Measurements from ENCODE around the gene POLR2F.

POLR2F gene

GRCh38 chr22:37953437-37954179 is at the start of gene POLR2F, which contains the start of gene C22orf23:
TSS of gene POLR2F (plus strand) at chr22:37953699. CDS start at chr22:37953788, 89 bp downstream.
TSS of gene C22orf23 (minus strand) at chr22:37953601. CDS start at chr22:37953149, 452 bp downstream.
- peak; percentile 93 for DNase-seq

DNA sequence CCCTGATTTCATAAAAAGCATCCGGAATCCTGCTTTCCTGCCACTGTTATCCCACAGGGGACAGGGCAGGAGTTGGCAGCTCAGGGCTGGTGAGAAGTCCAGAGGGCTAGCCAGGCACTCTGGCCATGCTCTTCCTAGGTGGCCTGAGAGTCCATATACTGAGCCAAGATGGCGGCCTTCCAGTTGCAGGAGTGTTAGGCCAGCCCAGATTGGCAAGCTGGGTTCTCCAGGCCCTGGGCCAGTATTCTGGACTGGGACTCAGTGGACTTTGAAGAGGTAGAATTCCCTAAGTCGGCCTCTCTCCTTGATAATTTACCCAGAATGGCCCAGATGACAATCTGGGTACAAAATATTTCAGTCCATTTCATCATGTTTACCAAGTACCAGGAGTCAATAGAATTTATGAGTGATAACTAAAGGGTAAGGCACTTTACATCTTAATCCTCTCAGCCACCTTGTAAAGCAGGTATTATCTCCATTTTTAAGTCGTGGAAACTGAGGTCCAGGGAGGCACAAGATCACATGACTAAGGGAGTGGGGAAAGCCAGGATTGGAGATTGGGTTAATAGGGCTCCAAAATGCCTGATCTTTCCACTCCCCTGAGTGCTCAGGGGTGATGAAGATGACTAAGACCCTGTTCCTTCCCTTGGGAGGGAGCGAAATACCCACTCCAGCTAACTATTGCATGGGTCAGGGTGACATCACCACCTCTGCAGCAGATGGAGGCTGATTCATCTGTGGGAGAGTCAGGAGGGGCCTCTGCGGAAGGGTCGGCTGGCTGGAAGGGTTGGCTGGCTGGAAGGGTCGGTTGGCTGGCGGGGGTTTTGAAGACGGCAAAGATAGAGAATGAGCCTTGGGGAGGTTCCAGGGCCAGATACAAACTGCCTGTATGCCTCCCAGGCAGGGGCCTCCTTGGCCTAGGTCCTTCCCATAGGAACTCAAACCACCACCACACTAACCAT is 48.6 kb upstream of the POLR2F start:
- DNase-seq, result no peak

DNA sequence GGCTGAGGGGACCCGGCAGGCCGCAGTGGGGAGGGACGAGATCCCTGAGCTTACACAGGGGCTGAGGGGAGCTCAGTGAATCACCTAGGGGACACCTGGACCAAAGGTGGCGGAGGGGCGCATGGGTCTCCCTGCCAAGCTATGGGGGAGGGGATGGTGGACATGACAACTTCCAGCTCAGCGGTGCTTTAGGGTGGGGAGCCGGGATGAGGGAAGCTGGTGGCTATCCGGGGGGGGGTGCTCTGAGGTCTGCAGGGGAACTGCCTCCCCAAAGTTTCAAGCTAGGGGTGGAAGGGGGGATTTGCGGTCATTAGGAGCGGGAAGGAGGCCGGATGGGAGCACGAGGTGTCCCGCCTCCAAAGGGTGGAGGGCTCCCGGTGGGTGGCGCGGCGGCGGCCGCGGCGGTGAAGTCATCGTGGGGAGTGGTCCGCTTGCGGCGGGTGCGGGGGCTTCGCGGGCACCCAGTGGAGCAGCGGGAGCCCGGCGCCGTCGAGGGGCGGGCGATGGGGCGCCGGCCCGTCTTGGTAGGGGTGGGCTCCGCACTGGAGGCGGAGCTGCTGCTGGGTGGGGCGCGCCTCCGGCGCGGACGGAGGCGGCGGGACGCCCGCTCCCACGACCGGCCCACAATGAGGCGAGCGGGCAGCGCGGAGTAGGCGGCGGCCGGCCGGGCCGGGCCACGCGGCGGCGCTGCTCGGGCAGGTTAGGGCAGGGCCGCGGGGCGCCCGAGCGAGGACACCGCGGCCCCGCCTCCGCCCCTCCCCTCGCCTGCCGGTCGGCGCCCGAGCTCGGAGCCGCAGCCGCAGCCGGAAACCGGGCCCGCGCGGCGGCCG is 47.8 kb upstream of the POLR2F start, which contains the start of gene MICALL1:
TSS of gene MICALL1 (plus strand) at position 764 of the 830 bp plus-strand sequence. CDS start 126 bp downstream, outside the sequence.
- DNase-seq, result no peak

DNA sequence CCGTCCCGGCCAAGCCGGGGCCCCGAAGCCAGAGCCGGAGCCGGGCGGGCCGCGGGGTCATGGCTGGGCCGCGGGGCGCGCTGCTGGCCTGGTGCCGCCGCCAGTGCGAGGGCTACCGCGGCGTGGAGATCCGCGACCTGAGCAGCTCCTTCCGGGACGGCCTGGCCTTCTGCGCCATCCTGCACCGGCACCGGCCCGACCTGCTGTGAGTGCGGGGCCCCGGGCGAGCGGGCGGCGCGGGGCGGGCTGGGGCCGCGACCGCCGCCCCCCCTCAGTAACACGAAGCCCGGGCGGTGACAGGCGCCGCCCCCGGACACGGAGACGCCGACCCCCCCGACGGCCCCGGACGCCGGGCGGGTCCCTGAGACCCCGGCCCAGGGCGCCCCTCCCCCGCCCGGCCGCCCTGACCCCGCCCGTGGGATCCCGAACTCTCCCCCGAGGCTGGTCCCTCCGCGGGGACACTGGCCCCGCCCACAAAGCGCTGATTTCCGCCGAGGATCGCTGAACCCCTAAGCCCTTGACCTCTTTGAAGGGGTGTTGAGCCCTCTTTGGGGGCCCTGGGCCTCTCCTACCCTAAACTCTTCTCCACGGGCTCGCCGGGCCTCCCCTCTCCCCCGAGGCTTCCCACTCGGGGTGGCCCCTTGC is 47.0 kb upstream of the POLR2F start:
- DNase-seq, result no peak

DNA sequence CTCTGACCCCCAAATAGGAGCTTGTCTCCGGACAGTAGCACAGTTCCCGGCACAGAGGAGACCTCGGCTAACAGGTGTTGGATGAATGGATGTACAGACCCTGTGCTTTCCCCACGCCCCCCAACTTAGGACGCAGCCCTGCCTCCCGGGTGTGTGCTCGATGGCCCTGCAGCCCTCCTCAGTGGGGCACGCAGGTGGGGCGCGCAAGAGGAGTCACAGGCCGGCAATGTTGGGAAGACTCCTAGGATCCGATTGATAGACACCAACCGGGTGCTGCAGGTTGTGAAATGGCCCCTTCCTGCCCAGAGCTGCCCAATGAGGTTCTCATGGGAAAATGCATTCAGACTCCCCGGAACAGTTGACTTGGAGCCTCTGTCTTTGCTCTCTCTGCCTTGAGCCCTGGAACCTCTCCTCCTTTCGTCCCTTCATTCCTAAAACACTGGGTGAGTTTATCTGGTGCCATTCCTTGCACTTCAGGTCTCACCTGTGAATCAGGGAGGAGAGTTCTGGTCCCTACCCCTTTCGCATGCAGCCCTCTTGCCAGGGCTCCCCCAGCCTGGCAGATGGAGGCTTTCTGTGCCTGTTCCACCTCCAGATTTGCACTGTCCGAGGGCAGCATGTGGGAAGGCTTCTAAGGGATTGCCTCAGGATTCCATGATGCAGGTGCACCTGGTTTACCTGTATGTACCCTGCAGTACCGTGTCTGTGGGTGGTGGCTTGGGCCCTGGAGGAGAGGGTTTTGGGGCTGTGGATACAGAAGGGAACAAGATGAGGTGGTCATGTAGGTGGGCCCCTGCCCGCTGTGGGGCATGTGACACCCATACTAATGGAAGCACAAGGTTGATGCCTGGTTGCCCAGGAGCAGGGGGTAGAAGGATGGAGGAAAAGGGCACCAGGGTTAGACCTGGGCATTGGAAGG is 46.2 kb upstream of the POLR2F start:
- DNase-seq, result no peak

- no peak for DNase-seq
These were observed 43.7 kb upstream of the POLR2F start for GRCh38 chr22:37909766-37910165.

- no peak for DNase-seq
These were observed 42.4 kb upstream of the POLR2F start for GRCh38 chr22:37910890-37911672.

DNA sequence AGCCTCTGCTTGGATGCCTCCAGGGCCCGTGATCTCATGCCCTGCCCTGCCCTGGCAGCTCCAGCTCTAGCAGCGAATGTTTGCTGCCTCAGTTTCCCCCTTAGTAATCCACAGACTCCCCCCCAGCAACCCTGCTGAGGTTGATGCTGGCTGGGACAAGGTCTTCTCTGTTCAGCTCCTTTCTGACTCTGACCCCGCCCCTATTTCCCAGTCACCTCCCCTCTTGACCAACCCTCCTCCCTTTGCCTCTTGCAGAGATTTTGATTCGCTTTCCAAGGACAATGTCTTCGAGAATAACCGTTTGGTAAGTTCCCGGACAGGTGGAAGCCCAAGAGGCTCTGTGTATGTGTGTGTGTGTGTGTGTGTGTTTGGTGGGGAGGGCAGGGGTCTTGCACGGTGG is 41.8 kb upstream of the POLR2F start:
- DNase-seq, result no peak

DNA sequence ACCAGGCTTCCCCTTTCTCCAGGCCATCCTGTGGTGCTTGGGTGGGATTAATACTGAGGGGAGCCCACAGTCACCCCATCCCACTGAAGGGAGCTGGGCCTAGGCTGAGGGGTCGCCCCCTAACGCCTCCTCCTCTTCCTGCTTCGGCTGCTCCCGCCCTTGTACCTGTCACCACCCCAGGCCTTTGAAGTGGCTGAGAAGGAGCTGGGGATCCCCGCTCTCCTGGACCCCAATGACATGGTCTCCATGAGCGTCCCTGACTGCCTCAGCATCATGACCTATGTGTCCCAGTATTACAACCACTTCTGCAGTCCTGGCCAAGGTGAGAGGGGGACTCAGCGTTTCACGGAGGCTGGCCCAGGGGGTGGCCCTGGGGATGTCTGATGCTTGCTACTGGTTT is 41.3 kb upstream of the POLR2F start:
- no peak for DNase-seq

DNA sequence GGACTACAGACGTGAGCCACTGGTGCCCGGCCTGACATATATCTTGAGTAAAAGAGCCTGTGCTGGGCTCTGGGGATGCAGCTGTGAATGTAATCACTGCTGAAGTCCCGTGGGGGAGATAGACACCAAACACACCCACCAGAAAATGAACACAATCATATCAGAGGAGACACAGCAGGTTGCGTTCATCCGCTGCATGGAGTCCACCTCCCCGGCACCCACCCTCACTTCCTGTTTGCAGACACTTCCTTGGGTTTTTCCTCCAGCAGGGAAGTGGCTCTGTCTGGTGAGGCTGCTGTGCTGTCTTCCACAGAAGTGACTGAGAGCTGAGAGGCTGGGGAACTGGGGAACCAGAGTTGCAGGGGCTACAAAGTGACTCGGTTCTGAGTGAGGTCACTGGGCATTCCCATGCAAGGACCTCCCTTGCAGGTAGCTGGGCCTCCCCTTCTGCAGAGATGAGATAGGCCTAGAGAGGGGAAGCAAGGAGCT is 40.2 kb upstream of the POLR2F start:
- no peak for DNase-seq

DNA sequence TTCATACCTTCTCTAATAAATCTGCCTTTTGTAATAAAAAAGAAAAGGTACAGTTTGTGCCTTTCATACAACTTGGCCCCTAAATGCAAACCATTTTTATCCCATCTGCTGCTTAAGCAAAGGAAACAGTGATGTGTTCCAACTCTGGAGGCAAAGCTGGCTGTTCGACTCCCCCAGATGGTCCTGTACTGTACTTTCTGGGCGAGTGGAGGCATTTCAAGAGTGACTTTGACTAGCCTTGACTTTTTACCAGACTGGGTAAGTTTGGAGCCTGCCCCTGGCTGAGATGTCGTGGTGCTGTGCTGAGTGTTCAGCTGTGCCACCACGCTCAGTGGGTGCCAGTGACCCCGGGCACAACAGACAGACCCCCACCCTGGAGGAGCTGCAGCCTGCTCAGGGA is 37.2 kb upstream of the POLR2F start:
- DNase-seq, result no peak

DNA sequence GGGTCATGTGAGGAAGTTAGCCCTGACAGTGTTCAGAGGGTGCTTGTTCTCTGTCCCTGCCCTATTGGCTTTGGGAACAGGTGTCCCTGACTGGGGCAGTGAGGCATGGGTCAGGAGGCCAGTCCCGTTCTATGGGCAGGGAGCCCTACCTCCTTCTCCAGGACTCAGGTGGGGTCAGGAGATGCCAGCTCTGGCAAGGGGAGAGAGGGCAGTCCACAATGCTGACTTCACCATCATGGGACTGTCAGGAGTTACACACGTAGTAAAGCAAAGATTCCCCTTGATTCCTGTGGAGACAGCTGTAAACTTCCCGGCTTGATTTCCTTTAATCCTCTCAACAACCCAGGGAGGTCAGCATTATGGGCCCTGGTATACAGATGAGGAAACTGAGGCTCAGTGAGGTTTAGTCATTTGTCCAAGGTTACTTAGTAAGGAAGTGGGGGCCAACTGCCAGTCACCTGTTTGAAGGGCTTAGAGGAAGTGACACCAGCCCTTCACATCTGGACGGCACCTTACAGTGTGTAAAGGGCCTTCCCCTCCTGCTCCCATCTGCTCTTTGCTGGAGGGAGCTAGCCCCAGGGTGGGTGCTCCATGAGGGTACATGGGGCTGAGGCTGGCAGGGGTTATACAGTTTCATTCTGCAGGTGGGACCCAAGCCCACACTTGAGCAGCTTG is 35.5 kb upstream of the POLR2F start:
- DNase-seq, result no peak

DNA sequence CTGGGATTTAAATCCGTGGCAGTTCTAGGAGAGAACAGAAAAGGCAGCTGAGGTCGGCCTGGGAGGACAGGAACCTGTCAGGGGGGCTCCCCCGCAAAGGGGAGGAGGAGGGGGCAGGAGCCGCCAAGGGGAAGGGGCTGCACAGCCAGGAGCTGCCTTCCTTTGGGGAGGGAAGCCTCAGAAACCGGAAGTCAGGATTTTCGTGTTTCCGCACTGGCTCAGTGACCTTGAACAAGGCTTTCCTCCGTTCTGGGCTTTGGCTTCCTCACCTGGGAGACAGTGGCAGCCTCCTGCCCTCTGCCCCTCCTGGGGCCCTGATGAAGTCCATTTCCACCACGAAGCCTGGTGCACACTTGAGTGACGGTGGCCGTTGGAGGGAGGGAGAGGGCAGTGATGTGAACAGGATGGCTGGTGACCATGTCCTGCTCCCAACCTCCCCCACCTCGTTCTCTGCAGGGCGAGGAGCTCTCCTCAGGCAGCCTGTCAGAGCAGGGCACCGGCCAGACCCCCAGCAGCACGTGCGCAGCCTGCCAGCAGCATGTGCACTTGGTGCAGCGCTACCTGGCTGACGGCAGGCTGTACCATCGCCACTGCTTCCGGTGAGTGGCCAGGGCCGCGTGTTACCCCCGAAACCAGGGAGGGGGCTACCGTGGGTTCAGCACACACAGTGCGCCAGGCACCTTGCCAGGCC is 34.8 kb upstream of the POLR2F start:
- DNase-seq, result no peak

GRCh38 chr22:37920126-37920525 is 33.4 kb upstream of the POLR2F start:
- DNase-seq, result no peak

DNA sequence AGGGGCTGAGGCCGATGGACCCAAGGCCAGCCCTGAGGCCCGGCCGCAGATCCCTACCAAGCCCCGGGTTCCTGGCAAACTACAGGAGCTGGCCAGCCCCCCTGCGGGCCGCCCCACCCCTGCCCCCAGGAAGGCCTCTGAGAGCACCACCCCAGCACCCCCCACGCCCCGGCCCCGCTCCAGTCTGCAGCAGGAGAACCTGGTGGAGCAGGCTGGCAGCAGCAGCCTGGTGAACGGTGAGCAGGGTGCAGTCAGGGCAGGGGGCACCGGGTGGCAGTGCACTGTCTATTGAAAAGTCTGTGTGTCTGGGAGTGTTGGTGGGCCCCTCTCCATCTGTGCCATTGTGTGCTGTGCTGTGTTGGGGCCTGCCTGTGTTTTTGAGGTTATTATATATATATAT is 31.3 kb upstream of the POLR2F start:
- no peak for DNase-seq

DNA sequence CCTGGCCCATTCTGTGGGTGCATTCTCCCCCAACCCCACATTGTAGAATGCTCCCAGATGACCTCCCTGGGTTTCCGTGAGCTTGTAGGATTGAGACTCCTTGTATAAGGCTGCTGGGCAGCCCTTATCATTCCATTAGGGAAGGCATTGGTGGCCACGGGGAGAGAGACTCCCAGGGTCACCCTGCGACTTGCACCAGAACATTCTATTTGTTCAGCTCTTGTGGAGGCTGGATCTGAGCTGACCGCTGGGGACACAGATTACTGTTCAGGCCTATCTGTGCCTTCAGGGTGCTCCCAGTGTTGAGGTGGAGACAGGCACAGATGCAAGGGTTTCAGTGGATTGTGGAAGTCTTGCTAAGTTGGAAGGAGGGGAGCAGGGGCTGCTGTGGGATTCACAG is 29.6 kb upstream of the POLR2F start:
- no peak for DNase-seq

DNA sequence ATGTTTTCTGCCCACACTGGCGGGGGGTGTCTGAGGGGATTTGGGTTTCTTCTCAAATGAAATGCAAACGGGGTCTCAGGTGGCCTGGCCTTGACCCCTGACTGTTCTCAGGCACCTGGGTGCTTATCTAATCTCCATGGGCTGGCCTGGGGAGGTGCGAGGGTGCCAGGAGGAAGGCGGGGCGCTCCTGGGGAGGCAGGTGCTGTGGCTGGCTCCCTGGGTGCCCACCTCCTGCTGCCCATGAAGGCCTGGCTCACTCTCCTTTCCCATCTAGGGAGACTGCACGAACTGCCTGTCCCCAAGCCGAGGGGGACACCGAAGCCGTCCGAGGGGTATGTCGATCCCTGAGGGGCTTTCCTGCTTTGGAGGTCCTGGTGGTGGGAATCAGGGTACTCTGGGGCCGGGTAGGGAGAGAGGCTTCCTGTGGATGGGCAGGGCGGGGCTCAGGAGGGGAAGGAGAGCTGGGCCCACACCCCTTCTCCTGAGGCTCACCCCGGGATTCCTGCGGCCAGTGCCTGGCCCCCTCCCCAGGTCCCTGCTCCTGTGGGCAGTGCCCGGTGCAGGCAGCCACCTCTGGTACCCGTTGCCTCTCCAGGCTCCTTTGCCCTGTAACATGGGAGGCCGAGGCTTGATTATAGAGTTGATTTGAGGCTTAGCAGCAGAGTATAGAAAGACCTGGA is 29.0 kb upstream of the POLR2F start:
- DNase-seq, result no peak

DNA sequence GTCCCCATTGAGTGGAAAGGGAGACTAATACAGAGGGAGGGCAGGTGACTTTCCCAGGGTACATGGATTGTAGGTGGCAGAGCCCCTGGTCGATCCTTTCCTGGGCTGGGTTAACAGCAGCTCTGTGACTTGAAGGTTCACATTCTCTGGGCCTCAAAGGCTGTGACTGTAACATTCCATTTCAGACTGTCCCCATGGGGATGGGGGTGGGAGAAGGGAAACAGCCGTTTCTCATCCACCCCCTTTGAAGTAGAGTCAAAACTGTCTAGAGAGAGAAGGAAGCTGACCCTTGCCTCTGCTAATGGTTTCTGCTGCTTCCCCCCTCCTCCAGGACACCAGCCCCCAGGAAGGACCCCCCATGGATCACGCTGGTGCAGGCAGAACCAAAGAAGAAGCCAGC is 28.2 kb upstream of the POLR2F start:
- DNase-seq, result no peak

All from activated T-cell treated with anti-CD3 and anti-CD28 coated beads for 4 hours (primary cell).